ENCODE results near the gene PHYH. TPM values are rescaled to one million over a fixed set of nuclear protein-coding genes. Genes with fewer than 3 reads are reported as not detected.
"Not testable (repeated sequence)": the region's sequence is repeated elsewhere in the genome, so short reads cannot be mapped to it uniquely, and the experiment has no call there.

Gene PHYH
- polyA plus RNA-seq, 3 donors, result 5.5 to 19.6 (median 19.5) TPM

DNA sequence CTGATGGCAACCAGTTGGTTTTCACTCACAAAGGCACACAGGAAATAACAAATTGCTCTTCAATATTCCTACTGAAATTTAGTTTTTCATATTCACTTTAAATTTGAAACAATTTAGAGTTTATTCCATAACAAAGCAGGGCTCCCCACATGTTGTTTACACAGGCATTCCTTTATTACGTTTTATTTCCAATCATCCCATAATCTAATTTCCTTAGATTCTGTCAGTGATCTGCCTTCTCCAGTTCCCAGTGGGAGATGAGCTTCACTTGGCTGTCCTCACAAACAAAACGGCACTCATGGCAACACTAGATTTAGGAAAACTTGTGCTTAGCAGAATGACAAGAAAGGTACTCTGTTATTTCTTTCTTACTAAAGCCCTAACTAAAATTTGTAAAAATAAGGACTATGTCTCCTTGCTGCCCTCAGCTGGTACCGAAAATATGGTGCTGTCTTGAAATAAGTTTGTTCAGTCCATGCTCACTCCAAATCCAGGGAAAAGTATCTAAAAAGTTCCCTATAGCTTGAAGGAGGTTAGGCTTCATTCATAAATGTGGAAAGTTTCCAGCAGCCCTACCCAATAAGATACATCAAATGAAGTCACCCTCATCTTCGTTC, 23.0 kb downstream of the PHYH start:
- H3K4me1 ChIP-seq (ENCODE audit: control insufficient read depth in 1 of 2, insufficient read depth in 2 of 2, low read length in 2 of 2), result no peaks in the 10 kb centered on the region
- H3K36me3 ChIP-seq (replicated peaks in 1 of 2; ENCODE audit: control insufficient read depth in 1 of 2, insufficient read depth in 2 of 2, low read length in 2 of 2), result peaks cover 0 to 7% of the 10 kb centered on the region in 2 donors
- TF ChIP-seq, protein P1, sequence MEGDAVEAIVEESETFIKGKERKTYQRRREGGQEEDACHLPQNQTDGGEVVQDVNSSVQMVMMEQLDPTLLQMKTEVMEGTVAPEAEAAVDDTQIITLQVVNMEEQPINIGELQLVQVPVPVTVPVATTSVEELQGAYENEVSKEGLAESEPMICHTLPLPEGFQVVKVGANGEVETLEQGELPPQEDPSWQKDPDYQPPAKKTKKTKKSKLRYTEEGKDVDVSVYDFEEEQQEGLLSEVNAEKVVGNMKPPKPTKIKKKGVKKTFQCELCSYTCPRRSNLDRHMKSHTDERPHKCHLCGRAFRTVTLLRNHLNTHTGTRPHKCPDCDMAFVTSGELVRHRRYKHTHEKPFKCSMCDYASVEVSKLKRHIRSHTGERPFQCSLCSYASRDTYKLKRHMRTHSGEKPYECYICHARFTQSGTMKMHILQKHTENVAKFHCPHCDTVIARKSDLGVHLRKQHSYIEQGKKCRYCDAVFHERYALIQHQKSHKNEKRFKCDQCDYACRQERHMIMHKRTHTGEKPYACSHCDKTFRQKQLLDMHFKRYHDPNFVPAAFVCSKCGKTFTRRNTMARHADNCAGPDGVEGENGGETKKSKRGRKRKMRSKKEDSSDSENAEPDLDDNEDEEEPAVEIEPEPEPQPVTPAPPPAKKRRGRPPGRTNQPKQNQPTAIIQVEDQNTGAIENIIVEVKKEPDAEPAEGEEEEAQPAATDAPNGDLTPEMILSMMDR (IDR thresholded peaks at IDR 0.05), result no peak
- H3K4me3 Mint-ChIP-seq, result no peak overlapping the region
- no CpG with 5 or more reads among the region's 4 CpGs for whole genome bisulfite sequencing (ENCODE audit: insufficient coverage)
- H4K20me1 ChIP-seq (ENCODE audit: insufficient read depth, low read length), result no peaks in the 10 kb centered on the region
- H3K27me3 ChIP-seq (ENCODE audit: control insufficient read depth in 2 of 2, insufficient read depth in 2 of 2, low read length in 2 of 2), result no peaks in the 10 kb centered on the region
- DNase-seq, result no peak
- H3K27me3 Mint-ChIP-seq (ENCODE audit: low read depth in 3 of 3), result peaks cover 0 to 2% (median 0%) of the 10 kb centered on the region in 3 donors
- intact Hi-C loops (cut with micrococcal nuclease), result no loop called here
- peaks cover 0 to 2% (median 0%) of the 10 kb centered on the region in 7 donors for H3K9me3 Mint-ChIP-seq
- no peak overlapping the region for H3K27ac ChIP-seq (ENCODE audit: low read depth in 1 of 2, low read length in 2 of 2)
- H3K9ac ChIP-seq (ENCODE audit: insufficient read depth, low read length, poor library complexity, severe bottlenecking), result no peak overlapping the region
- no peaks in the 10 kb centered on the region for H3K9me3 ChIP-seq (replicated peaks in 1 of 2; ENCODE audit: control insufficient read depth in 1 of 2, insufficient read depth in 1 of 2, low read length in 2 of 2)
- no peak overlapping the region for H2AFZ ChIP-seq (ENCODE audit: insufficient read depth, low read depth, low read length, poor library complexity, severe bottlenecking)
- H3K4me3 ChIP-seq (replicated peaks in 1 of 3; ENCODE audit: low read depth in 2 of 3, low read length in 3 of 3), result no peak overlapping the region
- no peak overlapping the region for H3K4me2 ChIP-seq (replicated peaks; ENCODE audit: extremely low read depth, low read length, poor library complexity, severe bottlenecking)
- no peaks in the 10 kb centered on the region for H3K79me2 ChIP-seq (ENCODE audit: insufficient read depth, low read length)
- H3K27ac Mint-ChIP-seq, result no peak overlapping the region
- peaks cover 10 to 14% of the 10 kb centered on the region in 2 donors for H3K36me3 Mint-ChIP-seq
- H3K4me1 Mint-ChIP-seq, result no peaks in the 10 kb centered on the region

DNA sequence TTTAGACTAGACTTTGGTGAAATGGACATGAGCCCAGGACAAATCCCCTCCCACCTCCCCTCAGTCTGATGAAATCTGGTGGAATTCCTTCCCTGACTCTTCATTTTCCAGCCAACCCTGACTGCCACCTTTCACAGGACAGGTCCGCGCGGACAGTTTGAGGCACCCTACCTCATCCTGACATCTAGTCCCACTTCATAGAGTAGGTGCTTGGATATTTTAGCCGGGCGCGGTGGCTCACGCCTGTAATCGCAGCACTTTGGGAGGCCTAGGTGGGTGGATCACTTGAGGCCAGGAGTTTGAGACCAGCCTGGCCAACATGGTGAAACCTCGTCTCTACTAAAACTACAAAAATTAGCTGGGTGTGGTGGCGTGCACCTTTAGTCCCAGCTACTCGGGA, 23.7 kb downstream of the PHYH start:
- H4K20me1 ChIP-seq (ENCODE audit: insufficient read depth, low read length); H3K27ac ChIP-seq (ENCODE audit: low read depth in 1 of 2, low read length in 2 of 2); H3K27me3 ChIP-seq (ENCODE audit: control insufficient read depth in 2 of 2, insufficient read depth in 2 of 2, low read length in 2 of 2); H3K27me3 Mint-ChIP-seq (ENCODE audit: low read depth in 3 of 3); H3K9ac ChIP-seq (ENCODE audit: insufficient read depth, low read length, poor library complexity, severe bottlenecking); H3K79me2 ChIP-seq (ENCODE audit: insufficient read depth, low read length); H3K4me3 ChIP-seq (replicated peaks in 1 of 3; ENCODE audit: low read depth in 2 of 3, low read length in 3 of 3); DNase-seq; intact Hi-C loops (cut with micrococcal nuclease); H3K9me3 ChIP-seq (replicated peaks in 1 of 2; ENCODE audit: control insufficient read depth in 1 of 2, insufficient read depth in 1 of 2, low read length in 2 of 2); H3K4me2 ChIP-seq (replicated peaks; ENCODE audit: extremely low read depth, low read length, poor library complexity, severe bottlenecking); H2AFZ ChIP-seq (ENCODE audit: insufficient read depth, low read depth, low read length, poor library complexity, severe bottlenecking); H3K4me3 Mint-ChIP-seq; H3K4me1 Mint-ChIP-seq; H3K4me1 ChIP-seq (ENCODE audit: control insufficient read depth in 1 of 2, insufficient read depth in 2 of 2, low read length in 2 of 2); H3K36me3 ChIP-seq (replicated peaks in 1 of 2; ENCODE audit: control insufficient read depth in 1 of 2, insufficient read depth in 2 of 2, low read length in 2 of 2); H3K9me3 Mint-ChIP-seq: not testable (repeated sequence)
- 93% methylated on average over 3 of the region's 11 CpGs for WGBS (ENCODE audit: insufficient coverage)
- H3K27ac Mint-ChIP-seq, result peak overlapping the region in 2 of 7 donors; percentile 15 to 18
- peaks cover 10 to 13% of the 10 kb centered on the region in 2 donors for H3K36me3 Mint-ChIP-seq

Measured in CD14-positive monocyte (primary cell).